ENCODE results near the gene LCP2. TPM values are rescaled to one million over a fixed set of nuclear protein-coding genes. Genes with fewer than 3 reads are reported as not detected.

LCP2 gene
- total RNA-seq, 2 donors from 2014 or later: 1.6 to 2.6 TPM

DNA sequence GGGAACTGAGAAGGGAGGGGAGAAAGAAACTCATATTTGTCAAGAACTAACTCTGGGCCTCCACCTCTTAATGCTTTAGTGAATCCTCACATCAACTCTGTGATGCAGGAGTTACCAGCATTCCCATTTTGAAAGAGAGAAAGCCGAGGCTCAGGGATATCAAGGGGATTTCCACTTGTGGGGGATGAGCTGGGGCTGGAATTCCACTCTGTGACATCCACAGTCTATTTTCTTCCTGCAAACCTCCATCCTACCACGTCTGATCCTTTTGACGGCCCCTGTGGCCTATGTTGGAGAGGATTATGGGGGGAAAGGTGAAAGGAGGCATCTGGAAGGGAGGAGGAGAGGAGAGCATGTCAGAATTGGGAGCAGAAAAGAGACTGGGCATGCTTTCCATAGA lies 9.0 kb downstream of the LCP2 start:
- H3K4me1 ChIP-seq: no peaks in the 10 kb centered on the region
- H3K9me3 ChIP-seq: peaks cover 0 to 13% (median 0%) of the 10 kb centered on the region in 3 donors
- H3K4me3 ChIP-seq: no peak overlapping the region
- intact Hi-C loops (cut with DNase I): no loop called here
- no peak for ATAC-seq
- H3K27me3 ChIP-seq: no peaks in the 10 kb centered on the region
- DNase-seq: no peak
- no peaks in the 10 kb centered on the region for H3K36me3 ChIP-seq (replicated peaks in 1 of 2; ENCODE audit: insufficient read depth in 1 of 2, low read depth in 2 of 2)
- WGBS, 2 donors: 42 to 49% methylated on average over 3 of the region's 3 CpGs
- TF ChIP-seq POLR2A (IDR thresholded peaks at IDR 0.05): no peak
- TF ChIP-seq, protein P1, sequence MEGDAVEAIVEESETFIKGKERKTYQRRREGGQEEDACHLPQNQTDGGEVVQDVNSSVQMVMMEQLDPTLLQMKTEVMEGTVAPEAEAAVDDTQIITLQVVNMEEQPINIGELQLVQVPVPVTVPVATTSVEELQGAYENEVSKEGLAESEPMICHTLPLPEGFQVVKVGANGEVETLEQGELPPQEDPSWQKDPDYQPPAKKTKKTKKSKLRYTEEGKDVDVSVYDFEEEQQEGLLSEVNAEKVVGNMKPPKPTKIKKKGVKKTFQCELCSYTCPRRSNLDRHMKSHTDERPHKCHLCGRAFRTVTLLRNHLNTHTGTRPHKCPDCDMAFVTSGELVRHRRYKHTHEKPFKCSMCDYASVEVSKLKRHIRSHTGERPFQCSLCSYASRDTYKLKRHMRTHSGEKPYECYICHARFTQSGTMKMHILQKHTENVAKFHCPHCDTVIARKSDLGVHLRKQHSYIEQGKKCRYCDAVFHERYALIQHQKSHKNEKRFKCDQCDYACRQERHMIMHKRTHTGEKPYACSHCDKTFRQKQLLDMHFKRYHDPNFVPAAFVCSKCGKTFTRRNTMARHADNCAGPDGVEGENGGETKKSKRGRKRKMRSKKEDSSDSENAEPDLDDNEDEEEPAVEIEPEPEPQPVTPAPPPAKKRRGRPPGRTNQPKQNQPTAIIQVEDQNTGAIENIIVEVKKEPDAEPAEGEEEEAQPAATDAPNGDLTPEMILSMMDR (IDR thresholded peaks at IDR 0.05): no peak
- no peak overlapping the region for H3K27ac ChIP-seq

DNA sequence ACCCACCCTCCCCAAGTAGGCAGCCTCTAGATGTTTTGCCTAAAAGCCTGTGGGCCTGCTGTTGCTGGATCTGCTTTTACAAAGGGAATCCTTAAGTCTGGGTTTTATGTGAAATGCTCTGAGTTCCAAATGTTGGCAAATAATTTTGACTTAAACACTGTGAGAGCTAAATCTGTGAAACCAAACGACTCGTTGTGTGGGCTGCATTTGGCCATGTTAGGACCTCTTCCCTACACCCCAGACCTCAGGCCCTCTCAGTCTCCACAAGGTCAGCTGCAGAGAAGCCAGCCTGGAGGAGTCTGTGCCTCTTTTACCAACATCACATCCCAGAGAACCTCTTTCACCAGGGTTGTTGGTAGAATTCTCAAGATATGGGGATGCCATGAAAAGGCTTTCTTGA lies 9.4 kb downstream of the LCP2 start:
- no peak for ATAC-seq
- H3K27ac ChIP-seq: no peak overlapping the region
- no peaks in the 10 kb centered on the region for H3K36me3 ChIP-seq (replicated peaks in 1 of 2; ENCODE audit: insufficient read depth in 1 of 2, low read depth in 2 of 2)
- no peaks in the 10 kb centered on the region for H3K4me1 ChIP-seq
- intact Hi-C loops (cut with DNase I): no loop called here
- WGBS, 2 donors: 27 to 48% methylated on average over 2 of the region's 2 CpGs
- DNase-seq: no peak
- TF ChIP-seq, protein P1 (IDR thresholded peaks at IDR 0.05): no peak
- TF ChIP-seq POLR2A (IDR thresholded peaks at IDR 0.05): no peak
- H3K9me3 ChIP-seq: peaks cover 0 to 16% (median 0%) of the 10 kb centered on the region in 3 donors
- H3K27me3 ChIP-seq: no peaks in the 10 kb centered on the region
- no peak overlapping the region for H3K4me3 ChIP-seq

DNA sequence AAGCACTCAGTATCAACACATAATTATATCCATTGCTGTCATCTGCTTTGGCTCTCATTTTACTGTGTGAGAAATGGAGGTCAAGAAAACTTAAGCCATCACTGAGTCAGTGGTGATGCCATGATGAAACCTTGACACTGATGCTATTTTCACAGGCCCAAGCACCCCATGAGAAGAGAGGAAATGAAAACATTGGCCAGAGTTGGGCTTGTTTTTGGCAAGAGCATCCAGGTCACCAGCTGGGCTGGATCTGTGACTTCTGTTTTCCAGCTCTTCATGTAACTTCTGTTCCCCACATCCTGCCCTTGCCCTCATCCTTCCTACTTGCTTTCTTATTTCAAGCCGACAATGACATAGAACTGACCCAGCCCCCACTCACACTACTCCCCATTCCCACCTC lies 10.0 kb downstream of the LCP2 start:
- no peaks in the 10 kb centered on the region for H3K27me3 ChIP-seq
- intact Hi-C loops (cut with DNase I): no loop called here
- WGBS, 2 donors: 50 to 57% methylated on average over 1 of the region's 1 CpG
- peaks cover 0 to 16% (median 0%) of the 10 kb centered on the region in 3 donors for H3K9me3 ChIP-seq
- H3K4me3 ChIP-seq: no peak overlapping the region
- no peaks in the 10 kb centered on the region for H3K36me3 ChIP-seq (replicated peaks in 1 of 2; ENCODE audit: insufficient read depth in 1 of 2, low read depth in 2 of 2)
- DNase-seq: peak in 3 of 4 donors; percentile 25 to 66 (median 27)
- no peaks in the 10 kb centered on the region for H3K4me1 ChIP-seq
- H3K27ac ChIP-seq: no peak overlapping the region
- ATAC-seq: peak; percentile 51
- no peak for TF ChIP-seq POLR2A (IDR thresholded peaks at IDR 0.05)
- TF ChIP-seq, protein P1 (IDR thresholded peaks at IDR 0.05): no peak

DNA sequence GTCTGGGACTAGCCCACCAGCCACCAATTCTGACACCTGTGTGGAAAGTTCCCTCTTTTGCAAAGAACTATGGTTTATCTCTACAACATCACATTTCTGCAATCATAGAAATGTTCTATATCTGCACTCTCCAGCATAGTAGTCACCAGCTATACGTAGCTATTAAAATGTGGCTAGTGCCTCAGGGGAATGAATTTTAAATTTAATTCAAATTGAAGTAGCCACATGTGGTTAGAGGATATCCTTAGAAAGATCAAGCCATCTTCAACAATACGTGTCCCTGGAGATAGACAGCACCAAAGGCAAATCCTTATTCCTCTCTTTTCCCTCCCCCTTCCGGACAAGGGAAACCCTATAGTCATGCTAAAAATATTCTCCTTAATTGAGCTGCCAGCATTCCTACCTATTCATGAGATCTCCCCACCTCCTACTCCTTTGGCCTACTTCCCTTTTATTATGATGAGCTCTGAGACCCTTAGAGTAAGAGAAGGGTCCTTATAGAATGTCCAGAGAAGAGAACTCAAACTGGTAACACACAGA lies 11.1 kb downstream of the LCP2 start:
- WGBS, 2 donors: 56 to 64% methylated on average over 3 of the region's 3 CpGs
- Histone ChIP-seq H3K4me3 (no peak overlapping the region), H3K4me1 (no peaks in the 10 kb centered on the region), H3K27ac (no peak overlapping the region), H3K27me3 (no peaks in the 10 kb centered on the region), H3K36me3 (replicated peaks in 1 of 2; ENCODE audit: insufficient read depth in 1 of 2, low read depth in 2 of 2) (no peaks in the 10 kb centered on the region), H3K9me3 (peaks cover 0 to 16% (median 0%) of the 10 kb centered on the region in 3 donors)
- ATAC-seq: no peak
- intact Hi-C loops (cut with DNase I): no loop called here
- DNase-seq: no peak
- TF ChIP-seq POLR2A (IDR thresholded peaks at IDR 0.05): no peak
- TF ChIP-seq, protein P1 (IDR thresholded peaks at IDR 0.05): no peak

DNA sequence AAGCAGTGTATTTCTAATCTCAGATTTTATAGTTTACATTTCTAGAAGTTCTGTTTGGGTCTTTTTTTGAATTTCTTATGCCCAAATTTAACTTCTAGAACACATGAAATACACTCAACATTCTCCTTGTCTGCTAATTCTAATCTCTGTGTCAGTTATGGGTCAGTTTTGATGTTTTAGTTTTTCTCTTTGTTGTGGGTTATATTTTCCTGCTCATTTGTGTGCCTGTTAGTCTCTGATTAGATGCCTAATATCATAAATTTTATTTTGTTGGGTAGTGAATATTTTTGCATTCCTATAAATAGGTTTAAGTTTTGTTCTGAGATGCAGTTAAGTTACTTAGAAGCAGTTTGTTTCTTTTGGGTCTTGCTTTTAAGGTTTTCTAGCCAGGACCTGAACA lies 12.4 kb downstream of the LCP2 start:
- no peak for ATAC-seq
- H3K4me3 ChIP-seq: no peak overlapping the region
- no peak overlapping the region for H3K27ac ChIP-seq

More for the DNA sequence above, 12.4 kb downstream of the LCP2 start:
- Histone ChIP-seq H3K36me3 (replicated peaks in 1 of 2; ENCODE audit: insufficient read depth in 1 of 2, low read depth in 2 of 2) (no peaks in the 10 kb centered on the region), H3K4me1 (no peaks in the 10 kb centered on the region), H3K27me3 (no peaks in the 10 kb centered on the region), H3K9me3 (peaks cover 0 to 12% (median 0%) of the 10 kb centered on the region in 3 donors)
- intact Hi-C loops (cut with DNase I): no loop called here
- DNase-seq: no peak
- TF ChIP-seq, protein P1 (IDR thresholded peaks at IDR 0.05): no peak
- no peak for TF ChIP-seq POLR2A (IDR thresholded peaks at IDR 0.05)
